A673 (cell line): ENCODE data around the gene ZNF418. TPM values are rescaled to one million over a fixed set of nuclear protein-coding genes. Genes with fewer than 3 reads are reported as not detected.

Source experiments
- BruUV-seq: library from RNA; stranded (reverse); fragments of 400-500 nt; replicated peaks from 2 replicates; lab custom pipeline; 2021; lab: Mats Ljungman, UMichigan
- CTCF ChIA-PET: fragments of 300-600 bp; sonication (Branson Sonifier 250); formaldehyde crosslinking; loops from one replicate; lab custom pipeline; 2022; ENCODE audit warnings: antibody characterized with exemption; lab: Charles Lee
- POLR2A ChIA-PET: fragments of 300-600 bp; sonication (Branson Sonifier 250); formaldehyde crosslinking; loops from one replicate; lab custom pipeline; 2022; ENCODE audit warnings: antibody characterized with exemption; ENCODE audit not compliant: low non-redundant PET; lab: Charles Lee
- DNase-seq: peaks from one replicate; pipeline ENCODE4 v3.0.0-alpha.2; 2015; ENCODE audit warnings: low spot score
- H3K27ac ChIP-seq: fragments of 200-600 bp; sonication (generic); 2 replicates; pipeline ENCODE4 v1.5.1; 2016; ENCODE audit warnings: mixed run types, low read depth, mild to moderate bottlenecking, mixed read lengths, antibody characterized with exemption, low read length; ENCODE audit not compliant: poor library complexity, severe bottlenecking
- H3K27me3 ChIP-seq: fragments of 200-600 bp; sonication (generic); replicated peaks from 2 replicates; pipeline ENCODE4 v1.6.1; 2017; ENCODE audit warnings: mixed run types, low read depth, mild to moderate bottlenecking, mixed read lengths, antibody characterized with exemption, low read length; ENCODE audit not compliant: insufficient read depth, poor library complexity
- H3K36me3 ChIP-seq: fragments of 200-600 bp; sonication (generic); 2 replicates; pipeline ENCODE4 v1.6.1; 2016; ENCODE audit warnings: mixed run types, mild to moderate bottlenecking, mixed read lengths, antibody characterized with exemption, low read length; ENCODE audit not compliant: insufficient read depth, poor library complexity, severe bottlenecking
- H3K4me1 ChIP-seq: fragments of 200-600 bp; sonication (generic); 2 replicates; pipeline ENCODE4 v1.6.1; 2017; ENCODE audit warnings: mixed run types, mild to moderate bottlenecking, mixed read lengths, antibody characterized with exemption, low read length; ENCODE audit not compliant: insufficient read depth, poor library complexity, severe bottlenecking
- H3K4me3 ChIP-seq: fragments of 200-600 bp; sonication (generic); 2 replicates; pipeline ENCODE4 v1.5.1; 2016; ENCODE audit warnings: low read depth, mixed run types, mild to moderate bottlenecking, mixed read lengths, low read length; ENCODE audit not compliant: poor library complexity, severe bottlenecking
- H3K9me3 ChIP-seq: fragments of 200-600 bp; sonication (generic); 2 replicates; pipeline ENCODE4 v1.6.1; 2016; ENCODE audit warnings: mixed run types, low read depth, mild to moderate bottlenecking, mixed read lengths, antibody characterized with exemption, low read length; ENCODE audit not compliant: poor library complexity, severe bottlenecking
- EZH2 ChIP-seq: fragments of 200-600 bp; sonication (generic); IDR thresholded peaks from 2 replicates; pipeline ENCODE4 v1.6.1; 2017; ENCODE audit warnings: borderline replicate concordance, low read depth, mild to moderate bottlenecking, mixed read lengths, antibody characterized with exemption, low read length; ENCODE audit not compliant: poor library complexity, severe bottlenecking
- intact Hi-C: fragments of 100-400 bp; cut with micrococcal nuclease; formaldehyde crosslinking; loops from one replicate; pipeline ENCODE4 v1.10.0; 2022; ENCODE audit not compliant: unreplicated experiment
- total RNA-seq: library from RNA; stranded (reverse); gene quantifications from 2 replicates; pipeline ENCODE4 v1.2.3, GENCODE V29; 2021
- TF ChIP-seq, protein P1 (sequence below): fragments of 300-800, 200-600 bp; sonication (generic); conservative IDR thresholded peaks from 2 replicates; pipeline ENCODE4 v1.5.1; 2017; ENCODE audit warnings: low read depth, mild to moderate bottlenecking, antibody characterized with exemption, low read length, moderate library complexity, mixed read lengths

Gene ZNF418
- total RNA-seq, 1 experiment from 2014 or later: 16.9 TPM

DNA sequence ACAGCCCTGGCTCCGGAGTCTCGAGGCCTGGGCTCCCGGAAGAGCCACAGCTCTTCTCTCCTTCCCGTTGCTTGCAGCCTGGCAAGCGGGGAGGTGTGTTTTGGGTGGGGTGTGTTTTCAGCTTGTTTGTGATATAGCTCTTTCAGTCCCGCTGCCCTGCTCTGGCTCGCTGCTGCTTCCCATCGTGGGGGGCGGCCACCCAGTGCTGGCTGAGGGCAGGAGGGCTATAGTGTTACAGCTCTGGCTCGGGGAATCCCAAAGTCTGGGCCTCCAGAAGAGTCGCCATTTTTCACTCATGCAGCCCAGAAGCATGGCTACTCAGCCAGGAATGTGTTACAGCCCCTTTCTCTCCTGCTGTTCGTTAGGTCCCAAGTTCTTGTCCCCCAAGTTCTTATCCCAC, 14.5 kb upstream of the ZNF418 start:
- Histone ChIP-seq H3K4me3 (no peak overlapping the region), H3K27me3 (no peaks in the 10 kb centered on the region), H3K4me1 (no peaks in the 10 kb centered on the region), H3K27ac (no peak overlapping the region), H3K36me3 (no peaks in the 10 kb centered on the region), H3K9me3 (peaks cover 22% of the 10 kb centered on the region)
- ChIA-PET CTCF (no interaction called here), POLR2A (no interaction called here)
- no TSS peak for BruUV-seq
- TF ChIP-seq EZH2: no peak
- TF ChIP-seq, protein P1, sequence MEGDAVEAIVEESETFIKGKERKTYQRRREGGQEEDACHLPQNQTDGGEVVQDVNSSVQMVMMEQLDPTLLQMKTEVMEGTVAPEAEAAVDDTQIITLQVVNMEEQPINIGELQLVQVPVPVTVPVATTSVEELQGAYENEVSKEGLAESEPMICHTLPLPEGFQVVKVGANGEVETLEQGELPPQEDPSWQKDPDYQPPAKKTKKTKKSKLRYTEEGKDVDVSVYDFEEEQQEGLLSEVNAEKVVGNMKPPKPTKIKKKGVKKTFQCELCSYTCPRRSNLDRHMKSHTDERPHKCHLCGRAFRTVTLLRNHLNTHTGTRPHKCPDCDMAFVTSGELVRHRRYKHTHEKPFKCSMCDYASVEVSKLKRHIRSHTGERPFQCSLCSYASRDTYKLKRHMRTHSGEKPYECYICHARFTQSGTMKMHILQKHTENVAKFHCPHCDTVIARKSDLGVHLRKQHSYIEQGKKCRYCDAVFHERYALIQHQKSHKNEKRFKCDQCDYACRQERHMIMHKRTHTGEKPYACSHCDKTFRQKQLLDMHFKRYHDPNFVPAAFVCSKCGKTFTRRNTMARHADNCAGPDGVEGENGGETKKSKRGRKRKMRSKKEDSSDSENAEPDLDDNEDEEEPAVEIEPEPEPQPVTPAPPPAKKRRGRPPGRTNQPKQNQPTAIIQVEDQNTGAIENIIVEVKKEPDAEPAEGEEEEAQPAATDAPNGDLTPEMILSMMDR: no peak
- DNase-seq: no peak
- intact Hi-C loops: no loop called here

DNA sequence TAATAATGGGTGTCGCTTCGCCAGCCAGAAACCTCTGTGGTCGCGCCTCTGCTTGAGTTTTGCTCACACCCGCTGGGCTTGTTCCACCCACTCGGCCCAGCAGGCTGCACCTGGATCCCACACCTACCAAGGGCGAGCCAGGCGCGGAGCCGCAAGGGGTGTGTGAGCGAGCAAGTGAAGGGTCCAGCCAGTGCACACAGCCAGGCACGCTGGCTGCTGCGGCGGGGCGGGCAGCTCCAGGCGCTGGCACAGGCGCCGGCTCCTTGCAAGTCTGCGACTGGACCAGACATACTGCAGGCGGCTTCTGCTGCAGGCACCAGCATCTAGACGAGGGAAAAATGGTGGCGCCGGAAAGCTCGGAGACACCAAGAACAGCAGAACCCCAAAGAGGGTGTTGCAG, 14.1 kb upstream of the ZNF418 start:
- no peaks in the 10 kb centered on the region for H3K36me3 ChIP-seq
- no TSS peak for BruUV-seq
- H3K27me3 ChIP-seq: no peaks in the 10 kb centered on the region
- no peak for DNase-seq
- no peak overlapping the region for H3K4me3 ChIP-seq
- no peak for TF ChIP-seq EZH2
- TF ChIP-seq, protein P1: no peak
- intact Hi-C loops: no loop called here
- no peaks in the 10 kb centered on the region for H3K4me1 ChIP-seq
- H3K27ac ChIP-seq: no peak overlapping the region
- ChIA-PET CTCF (no interaction called here), POLR2A (no interaction called here)
- H3K9me3 ChIP-seq: peaks cover 22% of the 10 kb centered on the region

DNA sequence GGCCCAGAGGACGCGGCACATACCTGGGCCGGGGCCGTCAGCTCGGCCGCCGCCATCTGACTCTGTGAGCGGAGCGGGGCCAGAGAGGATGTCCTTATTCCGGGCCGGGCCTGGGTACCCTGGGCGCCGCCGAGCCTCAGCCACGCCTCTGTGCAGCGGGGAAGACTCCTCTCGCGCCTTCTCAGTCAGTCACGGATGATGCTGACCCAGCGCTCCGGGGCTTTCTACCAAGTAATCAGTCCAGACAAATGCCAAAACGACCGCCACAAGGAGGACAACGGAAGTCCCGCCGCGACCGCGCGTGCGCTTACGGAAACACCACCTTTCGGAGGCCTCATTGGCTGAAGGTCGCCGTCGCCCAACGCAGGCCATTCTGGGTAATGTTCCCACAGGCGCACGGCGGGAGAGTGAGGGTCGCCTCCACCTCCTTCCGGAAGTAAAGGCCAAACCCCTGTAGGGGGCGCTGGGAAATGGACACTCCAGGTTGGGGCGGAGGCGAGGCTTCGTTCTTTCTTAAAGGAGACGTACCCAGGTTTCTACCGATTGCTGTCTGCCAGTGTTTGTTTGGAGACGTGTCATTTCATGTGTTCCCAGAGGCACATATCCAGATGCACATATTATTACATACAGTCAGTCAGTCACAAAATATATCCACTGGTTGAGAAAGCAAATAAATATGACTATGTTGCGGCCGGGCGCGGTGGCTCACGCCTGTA, 12.4 kb upstream of the ZNF418 start, which contains the start of gene ZNF256:
Gene ZNF256 (minus strand): TSS at position 288 of the 716 bp plus-strand sequence. CDS start 232 bp downstream, at position 56.
- peak within 1 kb of the TSS; percentile 72 for H3K4me3 ChIP-seq
- H3K36me3 ChIP-seq: peaks cover 15% of the 10 kb centered on the region
- peaks cover 36% of the 10 kb centered on the region for H3K9me3 ChIP-seq
- no peaks in the 10 kb centered on the region for H3K4me1 ChIP-seq
- ChIA-PET POLR2A (no interaction called here), CTCF (no interaction called here)
- no TSS peak for BruUV-seq
- peak; percentile 97 for DNase-seq
- TF ChIP-seq, protein P1: peak; percentile 72
- TF ChIP-seq EZH2: no peak
- intact Hi-C loops: no loop called here
- H3K27ac ChIP-seq: peak within 1 kb of the TSS; percentile 66
- no peaks in the 10 kb centered on the region for H3K27me3 ChIP-seq
